ENCODE data around the gene ABR. TPM values are rescaled to one million over a fixed set of nuclear protein-coding genes. Genes with fewer than 3 reads are reported as not detected.
"Not testable (repeated sequence)": the region's sequence is repeated elsewhere in the genome, so short reads cannot be mapped to it uniquely, and the experiment has no call there.

Gene ABR
- total RNA-seq, 4 donors from 2014 or later, result 286 to 1,099 (median 522) TPM

DNA sequence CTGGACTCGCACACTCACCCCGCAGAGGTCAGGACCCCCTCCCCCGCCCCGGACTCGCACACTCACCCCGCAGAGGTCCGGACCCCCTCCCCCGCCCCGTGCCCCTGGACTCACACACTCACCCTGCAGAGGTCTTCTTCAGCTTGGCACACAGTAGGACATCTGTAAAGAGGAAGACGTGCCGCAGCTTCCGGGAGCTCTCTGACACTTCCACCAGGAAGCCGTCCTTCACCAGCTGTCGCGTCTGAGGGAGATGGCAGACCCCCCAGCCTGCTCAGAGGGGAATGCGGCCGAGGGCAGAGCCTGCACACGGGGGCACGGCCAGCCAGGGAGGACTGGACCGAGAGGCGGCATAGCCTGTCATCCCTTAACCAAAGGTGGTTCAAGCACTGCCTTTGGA, 109.9 kb downstream of the ABR start:
- Histone ChIP-seq H3K4me1 (peaks cover 0 to 8% (median 6%) of the 10 kb centered on the region in 4 donors), H3K9me3 (no peaks in the 10 kb centered on the region), H3K4me3 (no peak overlapping the region), H3K27ac (no peak overlapping the region), H3K36me3 (peaks cover 0 to 55% (median 27%) of the 10 kb centered on the region in 4 donors), H3K27me3 (no peaks in the 10 kb centered on the region)
- DNase-seq, result no peak
- TF ChIP-seq, protein P1, sequence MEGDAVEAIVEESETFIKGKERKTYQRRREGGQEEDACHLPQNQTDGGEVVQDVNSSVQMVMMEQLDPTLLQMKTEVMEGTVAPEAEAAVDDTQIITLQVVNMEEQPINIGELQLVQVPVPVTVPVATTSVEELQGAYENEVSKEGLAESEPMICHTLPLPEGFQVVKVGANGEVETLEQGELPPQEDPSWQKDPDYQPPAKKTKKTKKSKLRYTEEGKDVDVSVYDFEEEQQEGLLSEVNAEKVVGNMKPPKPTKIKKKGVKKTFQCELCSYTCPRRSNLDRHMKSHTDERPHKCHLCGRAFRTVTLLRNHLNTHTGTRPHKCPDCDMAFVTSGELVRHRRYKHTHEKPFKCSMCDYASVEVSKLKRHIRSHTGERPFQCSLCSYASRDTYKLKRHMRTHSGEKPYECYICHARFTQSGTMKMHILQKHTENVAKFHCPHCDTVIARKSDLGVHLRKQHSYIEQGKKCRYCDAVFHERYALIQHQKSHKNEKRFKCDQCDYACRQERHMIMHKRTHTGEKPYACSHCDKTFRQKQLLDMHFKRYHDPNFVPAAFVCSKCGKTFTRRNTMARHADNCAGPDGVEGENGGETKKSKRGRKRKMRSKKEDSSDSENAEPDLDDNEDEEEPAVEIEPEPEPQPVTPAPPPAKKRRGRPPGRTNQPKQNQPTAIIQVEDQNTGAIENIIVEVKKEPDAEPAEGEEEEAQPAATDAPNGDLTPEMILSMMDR (IDR thresholded peaks at IDR 0.05), result no peak
- no peak for TF ChIP-seq EP300 (IDR thresholded peaks at IDR 0.05; ENCODE audit: low read depth)
- TF ChIP-seq POLR2AphosphoS5 (IDR thresholded peaks at IDR 0.05), result no peak
- no peak for TF ChIP-seq POLR2A (IDR thresholded peaks at IDR 0.05)
- 94% methylated on average over 21 of the region's 21 CpGs; no CpG with 5 or more reads in 1 of the 2 donors for WGBS, 2 donors (ENCODE audit: low coverage in 1 of 2)
- intact Hi-C loops (cut with DNase I; ENCODE audit: low total_unique reads) (no loop called here), in situ Hi-C loops (cut with MboI; ENCODE audit: low pct_ligation_motif_present in 1 of 4, low pct_unique_long_range_greater_than_20kb in 1 of 4, low sequenced_read_pairs in 3 of 4) (no loop called here)

DNA sequence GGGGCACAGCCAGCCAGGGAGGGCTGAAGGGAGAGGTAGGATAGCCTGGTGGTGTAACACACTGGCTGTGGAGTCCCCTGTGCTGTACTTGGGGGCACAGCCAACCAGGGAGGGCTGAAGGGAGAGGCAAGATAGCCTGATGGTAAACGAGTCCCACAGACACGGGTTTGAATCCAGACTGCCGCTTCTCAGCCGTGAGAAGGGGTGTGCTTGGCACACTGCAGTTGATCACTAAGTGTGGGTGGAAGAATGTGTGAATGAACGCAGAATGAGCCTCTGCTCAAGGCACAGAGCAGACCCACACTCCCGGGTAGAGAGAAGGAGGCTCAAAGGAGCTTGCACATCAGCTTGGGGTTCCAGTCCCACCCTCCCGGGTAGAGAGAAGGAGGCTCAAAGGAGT, 111.4 kb downstream of the ABR start:
- H3K9me3 ChIP-seq, result no peaks in the 10 kb centered on the region
- no peak overlapping the region for H3K27ac ChIP-seq
- peaks cover 0 to 55% (median 27%) of the 10 kb centered on the region in 4 donors for H3K36me3 ChIP-seq
- TF ChIP-seq, protein P1 (IDR thresholded peaks at IDR 0.05), result no peak
- TF ChIP-seq POLR2AphosphoS5 (IDR thresholded peaks at IDR 0.05), result no peak
- TF ChIP-seq POLR2A (IDR thresholded peaks at IDR 0.05), result no peak
- no peak for TF ChIP-seq EP300 (IDR thresholded peaks at IDR 0.05; ENCODE audit: low read depth)
- 92 to 93% methylated on average over 2 to 7 of the region's 7 CpGs for WGBS, 2 donors (ENCODE audit: low coverage in 1 of 2)
- no peak for DNase-seq
- intact Hi-C loops (cut with DNase I; ENCODE audit: low total_unique reads) (no loop called here), in situ Hi-C loops (cut with MboI; ENCODE audit: low pct_ligation_motif_present in 1 of 4, low pct_unique_long_range_greater_than_20kb in 1 of 4, low sequenced_read_pairs in 3 of 4) (no loop called here)
- H3K4me1 ChIP-seq, result no peaks in the 10 kb centered on the region
- H3K4me3 ChIP-seq, result no peak overlapping the region
- no peaks in the 10 kb centered on the region for H3K27me3 ChIP-seq

DNA sequence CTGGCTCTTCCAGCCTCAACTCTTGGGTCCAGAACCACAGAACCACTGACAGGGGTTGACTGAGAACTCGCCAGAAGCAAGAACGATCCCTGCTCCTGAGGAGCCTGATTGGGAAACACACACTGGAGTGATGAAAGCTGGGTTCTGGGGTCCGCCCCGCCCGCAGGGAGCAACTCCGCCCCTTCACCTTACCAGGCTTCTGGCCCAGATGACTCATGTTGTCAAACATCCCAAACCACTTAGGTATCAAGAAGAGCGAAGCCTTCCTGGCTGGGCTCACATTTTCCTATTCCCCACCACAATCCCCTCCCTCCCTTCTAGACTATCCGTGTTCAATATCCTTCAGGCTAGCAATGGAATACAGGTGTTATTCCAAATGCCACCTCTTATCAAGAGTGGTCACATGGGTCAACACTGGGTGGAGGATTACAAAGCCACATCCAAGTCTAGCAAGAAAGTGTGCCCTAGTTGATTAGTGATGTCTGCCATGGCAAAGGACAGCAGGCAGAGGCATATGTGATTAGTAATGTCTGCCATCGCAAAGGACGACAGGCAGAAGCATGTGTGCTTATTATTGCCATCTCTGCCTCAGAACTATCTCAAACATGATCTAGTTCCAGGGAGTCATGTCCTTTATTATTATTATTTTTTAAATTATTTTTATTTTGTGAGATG, 112.4 kb downstream of the ABR start:
- in situ Hi-C loops (cut with MboI; ENCODE audit: low pct_ligation_motif_present in 1 of 4, low pct_unique_long_range_greater_than_20kb in 1 of 4, low sequenced_read_pairs in 3 of 4), result no loop called here
- DNase-seq, result no peak

DNA sequence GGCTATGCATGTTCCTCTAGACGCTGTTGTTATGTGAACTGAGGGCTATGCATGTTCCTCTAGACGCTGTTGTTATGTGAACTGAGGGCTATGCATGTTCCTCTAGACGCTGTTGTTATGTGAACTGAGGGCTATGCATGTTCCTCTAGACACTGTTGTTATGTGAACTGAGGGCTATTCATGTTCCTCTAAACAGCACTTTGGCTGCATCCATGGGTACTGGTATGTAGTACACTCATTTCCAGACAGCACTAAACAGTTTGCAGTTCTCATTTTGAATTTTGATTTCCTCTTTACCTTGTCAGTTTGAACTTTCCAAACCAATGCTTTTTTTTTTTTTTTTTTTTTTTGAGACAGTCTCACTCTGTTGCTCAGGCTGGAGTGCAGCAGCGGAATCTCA, 114.4 kb downstream of the ABR start:
- in situ Hi-C loops (cut with MboI; ENCODE audit: low pct_ligation_motif_present in 1 of 4, low pct_unique_long_range_greater_than_20kb in 1 of 4, low sequenced_read_pairs in 3 of 4); H3K9me3 ChIP-seq; intact Hi-C loops (cut with DNase I; ENCODE audit: low total_unique reads); H3K27ac ChIP-seq; H3K27me3 ChIP-seq; H3K4me1 ChIP-seq; DNase-seq; H3K4me3 ChIP-seq: not testable (repeated sequence)
- WGBS, 2 donors (ENCODE audit: low coverage in 1 of 2), result 50 to 100% methylated on average over 1 to 2 of the region's 4 CpGs
- H3K36me3 ChIP-seq, result peaks cover 0 to 40% (median 19%) of the 10 kb centered on the region in 4 donors

More for the DNA sequence above, 112.4 kb downstream of the ABR start:
- WGBS, 2 donors (ENCODE audit: low coverage in 1 of 2), result 94 to 96% methylated on average over 7 to 10 of the region's 10 CpGs
- TF ChIP-seq EP300 (IDR thresholded peaks at IDR 0.05; ENCODE audit: low read depth) (no peak), POLR2A (IDR thresholded peaks at IDR 0.05) (no peak)
- no peaks in the 10 kb centered on the region for H3K27me3 ChIP-seq
- H3K4me3 ChIP-seq, result no peak overlapping the region
- intact Hi-C loops (cut with DNase I; ENCODE audit: low total_unique reads), result no loop called here
- H3K9me3 ChIP-seq, result no peaks in the 10 kb centered on the region
- H3K36me3 ChIP-seq, result peaks cover 0 to 53% (median 27%) of the 10 kb centered on the region in 4 donors
- no peak overlapping the region for H3K27ac ChIP-seq
- no peaks in the 10 kb centered on the region for H3K4me1 ChIP-seq

DNA sequence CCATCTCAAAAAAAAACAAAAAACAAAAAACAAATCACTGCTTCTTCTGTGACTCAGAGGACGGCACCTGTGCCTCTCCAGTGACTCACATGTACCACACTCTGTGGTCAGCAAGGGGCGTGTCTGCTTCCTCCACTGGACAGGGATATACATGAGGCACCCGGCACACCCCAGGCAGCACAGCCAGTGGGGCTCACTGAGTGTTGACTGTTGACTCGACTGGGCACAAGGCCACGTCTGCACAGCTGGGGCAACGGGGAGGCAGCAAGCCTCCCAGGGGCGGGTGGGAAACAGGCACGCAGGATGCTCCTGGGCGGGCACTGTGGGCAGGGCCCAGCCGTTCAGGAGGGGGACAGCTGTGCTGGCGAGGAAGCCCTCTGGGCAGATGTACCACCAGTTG, 118.8 kb downstream of the ABR start:
- H3K4me3 ChIP-seq, result no peak overlapping the region
- in situ Hi-C loops (cut with MboI; ENCODE audit: low pct_ligation_motif_present in 1 of 4, low pct_unique_long_range_greater_than_20kb in 1 of 4, low sequenced_read_pairs in 3 of 4) (no loop called here), intact Hi-C loops (cut with DNase I; ENCODE audit: low total_unique reads) (no loop called here)
- peak; percentile 54 for DNase-seq
- no peaks in the 10 kb centered on the region for H3K9me3 ChIP-seq
- WGBS, 2 donors (ENCODE audit: low coverage in 1 of 2), result 50 to 75% methylated on average over 2 to 11 of the region's 11 CpGs
- peaks cover 0 to 30% (median 11%) of the 10 kb centered on the region in 4 donors for H3K36me3 ChIP-seq
- no peaks in the 10 kb centered on the region for H3K4me1 ChIP-seq
- H3K27me3 ChIP-seq, result no peaks in the 10 kb centered on the region
- TF ChIP-seq POLR2AphosphoS5 (IDR thresholded peaks at IDR 0.05), result peak in 1 of 3 donors; percentile 6
- no peak for TF ChIP-seq POLR2A (IDR thresholded peaks at IDR 0.05)
- no peak overlapping the region for H3K27ac ChIP-seq

All from transverse colon (tissue), 4 donors.